ENCODE data around the gene BICRAL. TPM values are rescaled to one million over a fixed set of nuclear protein-coding genes. Genes with fewer than 3 reads are reported as not detected.
A peak's percentile ranks its signal among the peaks of the same experiment; 100 is the strongest.
"Not testable (repeated sequence)": the region's sequence is repeated elsewhere in the genome, so short reads cannot be mapped to it uniquely, and the experiment has no call there.

Gene BICRAL
- total and polyA plus RNA-seq, 2 donors, result 12.3 to 16.2 TPM

GRCh38 chr6:42860036-42860435 lies 78.2 kb downstream of the BICRAL start:
- DNase-seq (ENCODE audit: extremely low spot score), result no peak
- WGBS, result 93% methylated on average over 1 of the region's 1 CpG
- Histone ChIP-seq H3K4me3 (ENCODE audit: low read depth, low read length) (no peak overlapping the region), H3K27ac (ENCODE audit: low read depth) (no peak overlapping the region), H3K36me3 (ENCODE audit: insufficient read depth) (peaks cover 10% of the 10 kb centered on the region), H3K4me1 (ENCODE audit: insufficient read depth) (no peaks in the 10 kb centered on the region)

GRCh38 chr6:42860481-42860880 lies 78.6 kb downstream of the BICRAL start:
- H3K4me3 ChIP-seq (ENCODE audit: low read depth, low read length), result no peak overlapping the region
- H3K36me3 ChIP-seq (ENCODE audit: insufficient read depth), result peaks cover 11% of the 10 kb centered on the region
- DNase-seq (ENCODE audit: extremely low spot score), result no peak
- 89% methylated on average over 6 of the region's 6 CpGs for WGBS
- no peak overlapping the region for H3K27ac ChIP-seq (ENCODE audit: low read depth)
- H3K4me1 ChIP-seq (ENCODE audit: insufficient read depth), result no peaks in the 10 kb centered on the region

- Histone ChIP-seq H3K36me3 (ENCODE audit: insufficient read depth) (peaks cover 11% of the 10 kb centered on the region), H3K4me3 (ENCODE audit: low read depth, low read length) (no peak overlapping the region), H3K27ac (ENCODE audit: low read depth) (no peak overlapping the region), H3K4me1 (ENCODE audit: insufficient read depth) (no peaks in the 10 kb centered on the region)
- DNase-seq (ENCODE audit: extremely low spot score), result no peak
- WGBS, result 83% methylated on average over 8 of the region's 8 CpGs
These were observed 82.8 kb downstream of the BICRAL start for GRCh38 chr6:42864602-42865001.

GRCh38 chr6:42870145-42870936 lies 88.5 kb downstream of the BICRAL start:
- 77% methylated on average over 2 of the region's 2 CpGs for WGBS
- no peak for DNase-seq (ENCODE audit: extremely low spot score)

GRCh38 chr6:42871711-42872110 lies 89.9 kb downstream of the BICRAL start:
- H3K4me3 ChIP-seq (ENCODE audit: low read depth, low read length), result no peak overlapping the region
- no peak for DNase-seq (ENCODE audit: extremely low spot score)
- peaks cover 4% of the 10 kb centered on the region for H3K36me3 ChIP-seq (ENCODE audit: insufficient read depth)
- H3K4me1 ChIP-seq (ENCODE audit: insufficient read depth), result no peaks in the 10 kb centered on the region
- WGBS, result 79% methylated on average over 3 of the region's 3 CpGs
- H3K27ac ChIP-seq (ENCODE audit: low read depth), result no peak overlapping the region

More at GRCh38 chr6:42870145-42870936, 88.5 kb downstream of the BICRAL start:
- Histone ChIP-seq H3K27ac (ENCODE audit: low read depth) (no peak overlapping the region), H3K4me1 (ENCODE audit: insufficient read depth) (no peaks in the 10 kb centered on the region), H3K4me3 (ENCODE audit: low read depth, low read length) (no peak overlapping the region), H3K36me3 (ENCODE audit: insufficient read depth) (peaks cover 7% of the 10 kb centered on the region)

- 52% methylated on average over 2 of the region's 2 CpGs for WGBS
- Histone ChIP-seq H3K4me1 (ENCODE audit: insufficient read depth) (no peaks in the 10 kb centered on the region), H3K36me3 (ENCODE audit: insufficient read depth) (peaks cover 4% of the 10 kb centered on the region), H3K27ac (ENCODE audit: low read depth) (no peak overlapping the region), H3K4me3 (ENCODE audit: low read depth, low read length) (no peak overlapping the region)
- DNase-seq (ENCODE audit: extremely low spot score), result no peak
These were observed 91.5 kb downstream of the BICRAL start for GRCh38 chr6:42873313-42873712.

GRCh38 chr6:42877695-42878094 lies 95.8 kb downstream of the BICRAL start:
- Histone ChIP-seq H3K27ac (ENCODE audit: low read depth) (no peak overlapping the region), H3K4me1 (ENCODE audit: insufficient read depth) (no peaks in the 10 kb centered on the region), H3K36me3 (ENCODE audit: insufficient read depth) (no peaks in the 10 kb centered on the region), H3K4me3 (ENCODE audit: low read depth, low read length) (no peak overlapping the region)
- WGBS, result 82% methylated on average over 3 of the region's 3 CpGs
- no peak for DNase-seq (ENCODE audit: extremely low spot score)

- peak within 1 kb of the TSS; percentile 86 for H3K27ac ChIP-seq (ENCODE audit: low read depth)
- H3K4me1 ChIP-seq (ENCODE audit: insufficient read depth), result no peaks in the 10 kb centered on the region
- under 1% methylated on average over 41 of the region's 41 CpGs for WGBS
- H3K4me3 ChIP-seq (ENCODE audit: low read depth, low read length), result peak within 1 kb of the TSS; percentile 58
- peaks cover 3% of the 10 kb centered on the region for H3K36me3 ChIP-seq (ENCODE audit: insufficient read depth)
- peak; percentile 82 for DNase-seq (ENCODE audit: extremely low spot score)
These were observed 97.8 kb downstream of the BICRAL start, which contains the start of gene RPL7L1 for GRCh38 chr6:42879372-42880239. Gene RPL7L1 (plus strand): TSS chr6:42879616. CDS start chr6:42879911, 295 bp downstream.

- not testable (repeated sequence) for H3K36me3 ChIP-seq (ENCODE audit: insufficient read depth); DNase-seq (ENCODE audit: extremely low spot score); H3K4me1 ChIP-seq (ENCODE audit: insufficient read depth)
- 9% methylated on average over 25 of the region's 25 CpGs for WGBS
- H3K27ac ChIP-seq (ENCODE audit: low read depth), result peak overlapping the region; percentile 86
- H3K4me3 ChIP-seq (ENCODE audit: low read depth, low read length), result peak overlapping the region; percentile 58
These were observed 98.5 kb downstream of the BICRAL start for GRCh38 chr6:42880240-42880817.

GRCh38 chr6:42880871-42881270 lies 99.0 kb downstream of the BICRAL start:
- not testable (repeated sequence) for DNase-seq (ENCODE audit: extremely low spot score); H3K27ac ChIP-seq (ENCODE audit: low read depth); H3K36me3 ChIP-seq (ENCODE audit: insufficient read depth); H3K4me1 ChIP-seq (ENCODE audit: insufficient read depth)
- WGBS, result 90% methylated on average over 12 of the region's 12 CpGs
- H3K4me3 ChIP-seq (ENCODE audit: low read depth, low read length), result peak overlapping the region; percentile 3

- no peak overlapping the region for H3K27ac ChIP-seq (ENCODE audit: low read depth)
- H3K4me1 ChIP-seq (ENCODE audit: insufficient read depth), result no peaks in the 10 kb centered on the region
- no peak overlapping the region for H3K4me3 ChIP-seq (ENCODE audit: low read depth, low read length)
- peaks cover 7% of the 10 kb centered on the region for H3K36me3 ChIP-seq (ENCODE audit: insufficient read depth)
- DNase-seq (ENCODE audit: extremely low spot score), result no peak
- WGBS, result 88% methylated on average over 4 of the region's 4 CpGs
These were observed 103.8 kb downstream of the BICRAL start for GRCh38 chr6:42885702-42886101.

GRCh38 chr6:42888201-42888600 lies 106.3 kb downstream of the BICRAL start:
- DNase-seq (ENCODE audit: extremely low spot score); H3K36me3 ChIP-seq (ENCODE audit: insufficient read depth); H3K4me3 ChIP-seq (ENCODE audit: low read depth, low read length); H3K4me1 ChIP-seq (ENCODE audit: insufficient read depth); H3K27ac ChIP-seq (ENCODE audit: low read depth): not testable (repeated sequence)
- 83% methylated on average over 4 of the region's 4 CpGs for WGBS

- no peak for DNase-seq (ENCODE audit: extremely low spot score)
- no peak overlapping the region for H3K27ac ChIP-seq (ENCODE audit: low read depth)
- 43% methylated on average over 4 of the region's 4 CpGs for WGBS
- peak overlapping the region; percentile 58 for H3K4me3 ChIP-seq (ENCODE audit: low read depth, low read length)
- H3K36me3 ChIP-seq (ENCODE audit: insufficient read depth), result peaks cover 3% of the 10 kb centered on the region
- H3K4me1 ChIP-seq (ENCODE audit: insufficient read depth), result no peaks in the 10 kb centered on the region
These were observed 108.0 kb downstream of the BICRAL start for GRCh38 chr6:42889815-42890214.
